ENCODE data around the gene OLR1.

OLR1 gene

GRCh38 chr12:10151621-10152020 is 20.3 kb downstream of the OLR1 start:
- no peak for DNase-seq

- DNase-seq, result no peak
These were observed 24.1 kb downstream of the OLR1 start for GRCh38 chr12:10147714-10148403.

GRCh38 chr12:10142976-10143589 is 28.8 kb downstream of the OLR1 start:
- no peak for DNase-seq

- peak; percentile 29 for DNase-seq
These were observed 31.9 kb downstream of the OLR1 start for GRCh38 chr12:10140001-10140400.

- no peak for DNase-seq
These were observed 35.2 kb downstream of the OLR1 start for GRCh38 chr12:10136637-10137205.

- DNase-seq, result no peak
These were observed 36.8 kb downstream of the OLR1 start for GRCh38 chr12:10135126-10135525.

GRCh38 chr12:10132850-10133370 is 39.0 kb downstream of the OLR1 start:
- no peak for DNase-seq

- no peak for DNase-seq
These were observed 40.7 kb downstream of the OLR1 start for GRCh38 chr12:10131111-10131690.

- DNase-seq, result no peak
These were observed 41.9 kb downstream of the OLR1 start, which contains the start of gene CLEC7A for GRCh38 chr12:10130042-10130441. Gene CLEC7A, minus strand, starts transcription at chr12:10130199. Its CDS starts 117 bp downstream, at chr12:10130082.

GRCh38 chr12:10128687-10129086 is 43.2 kb downstream of the OLR1 start:
- no peak for DNase-seq

- no peak for DNase-seq
These were observed 45.5 kb downstream of the OLR1 start for GRCh38 chr12:10126413-10126812.

GRCh38 chr12:10122689-10123088 is 49.2 kb downstream of the OLR1 start:
- DNase-seq, result no peak

GRCh38 chr12:10121278-10121677 is 50.7 kb downstream of the OLR1 start:
- DNase-seq, result no peak

- no peak for DNase-seq
These were observed 52.9 kb downstream of the OLR1 start for GRCh38 chr12:10119066-10119465.

GRCh38 chr12:10115890-10116289 is 56.0 kb downstream of the OLR1 start:
- DNase-seq, result no peak

GRCh38 chr12:10115311-10115710 is 56.6 kb downstream of the OLR1 start:
- no peak for DNase-seq

GRCh38 chr12:10113920-10114319 is 58.0 kb downstream of the OLR1 start:
- no peak for DNase-seq

- DNase-seq, result no peak
These were observed 58.9 kb downstream of the OLR1 start for GRCh38 chr12:10113075-10113474.

GRCh38 chr12:10111451-10111850 is 60.5 kb downstream of the OLR1 start:
- DNase-seq, result no peak

- no peak for DNase-seq
These were observed 61.6 kb downstream of the OLR1 start for GRCh38 chr12:10110256-10110844.

Measured in activated CD8-positive, alpha-beta memory T cell treated with anti-CD3 and anti-CD28 coated beads, Interleukin-2, amount 50 U/mL, for 4 hours (primary cell).